Measurements from ENCODE around the gene CRIM1.

GRCh38 chr2:36406296-36406695 lies 50.7 kb downstream of the CRIM1 start:
- no peak for TF ChIP-seq CTCF (IDR thresholded peaks at IDR 0.05)
- TF ChIP-seq POLR2AphosphoS5 (IDR thresholded peaks at IDR 0.05): no peak
- TF ChIP-seq POLR2A (IDR thresholded peaks at IDR 0.05; ENCODE audit: low read depth): no peak
- no peak for TF ChIP-seq EP300 (IDR thresholded peaks at IDR 0.05)
